Dendritic cell treated with granulocyte-macrophage colony-stimulating factor and Interleukin-4, amounts not matched to agents 40 ng/mL and 50 ng/mL, for 4 days (primary cell): ENCODE results near the gene MEPE.

Experiments used
- H3K27ac Mint-ChIP-seq: one replicate; pipeline ENCODE4 v1.8.0; 2022; ENCODE audit warnings: mild to moderate bottlenecking, mixed read lengths
- H3K27me3 Mint-ChIP-seq: one replicate; pipeline ENCODE4 v1.8.0; 2022; ENCODE audit warnings: mild to moderate bottlenecking, mixed read lengths
- H3K36me3 Mint-ChIP-seq: one replicate; pipeline ENCODE4 v1.8.0; 2022; ENCODE audit warnings: low read depth, mixed read lengths
- H3K4me1 Mint-ChIP-seq: one replicate; pipeline ENCODE4 v1.8.0; 2022; ENCODE audit warnings: low read depth, mixed read lengths
- H3K4me3 Mint-ChIP-seq: one replicate; pipeline ENCODE4 v1.8.0; 2022; ENCODE audit warnings: mild to moderate bottlenecking, moderate library complexity, mixed read lengths
- H3K9me3 Mint-ChIP-seq: one replicate; pipeline ENCODE4 v1.8.0; 2022; ENCODE audit warnings: mixed read lengths
- intact Hi-C: fragments of 100-400 bp; cut with micrococcal nuclease; formaldehyde crosslinking; loops from one replicate; pipeline ENCODE4 v1.15.0; 2022

Gene MEPE

GRCh38 chr4:87851953-87852352 is 19.2 kb downstream of the MEPE start:
- no peak overlapping the region for H3K4me3 Mint-ChIP-seq
- H3K36me3 Mint-ChIP-seq = no peaks in the 10 kb centered on the region
- H3K27me3 Mint-ChIP-seq = no peaks in the 10 kb centered on the region
- peak overlapping the region; percentile 81 for H3K27ac Mint-ChIP-seq
- no peaks in the 10 kb centered on the region for H3K9me3 Mint-ChIP-seq
- H3K4me1 Mint-ChIP-seq = peaks cover 49% of the 10 kb centered on the region
- intact Hi-C loops = loop anchor here (5.0 kb wide), 2 partner anchors 355 to 360 kb away; no protein-coding TSS in a partner anchor

- H3K4me3 Mint-ChIP-seq = no peak overlapping the region
- H3K27ac Mint-ChIP-seq = no peak overlapping the region
- no peaks in the 10 kb centered on the region for H3K36me3 Mint-ChIP-seq
- peaks cover 48% of the 10 kb centered on the region for H3K4me1 Mint-ChIP-seq
- no peaks in the 10 kb centered on the region for H3K27me3 Mint-ChIP-seq
- H3K9me3 Mint-ChIP-seq = no peaks in the 10 kb centered on the region
- intact Hi-C loops = loop anchor here (1.0 to 5.0 kb wide), 3 partner anchors 120 to 359 kb away; no protein-coding TSS in a partner anchor
These were observed 20.3 kb downstream of the MEPE start for GRCh38 chr4:87853108-87853507.

DNA sequence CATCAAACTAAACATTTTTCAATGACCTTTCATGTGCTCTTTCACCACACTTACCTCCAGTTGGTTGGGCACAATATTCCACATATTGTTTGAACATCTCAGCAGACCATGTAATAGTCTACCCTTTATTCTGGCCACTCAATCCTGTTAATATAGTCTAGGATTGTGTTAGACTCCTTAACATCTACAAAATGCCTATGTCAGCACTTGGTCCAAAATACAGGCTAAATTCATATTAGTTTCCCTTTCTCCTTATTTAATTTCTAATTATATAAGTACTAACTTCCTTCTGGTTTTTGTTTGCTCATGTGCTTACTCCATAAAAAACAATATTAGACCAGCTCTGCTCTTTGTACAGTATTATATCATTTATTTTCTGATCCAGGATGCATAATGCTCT is 21.1 kb downstream of the MEPE start:
- Mint-ChIP-seq H3K27me3 (peaks cover 3% of the 10 kb centered on the region), H3K27ac (no peak overlapping the region), H3K36me3 (no peaks in the 10 kb centered on the region), H3K4me1 (peaks cover 44% of the 10 kb centered on the region), H3K4me3 (no peak overlapping the region), H3K9me3 (no peaks in the 10 kb centered on the region)
- intact Hi-C loops = loop anchor here (1.0 to 5.0 kb wide), 3 partner anchors 119 to 358 kb away; no protein-coding TSS in a partner anchor

- no peaks in the 10 kb centered on the region for H3K36me3 Mint-ChIP-seq
- H3K9me3 Mint-ChIP-seq = no peaks in the 10 kb centered on the region
- intact Hi-C loops = no loop called here
- peaks cover 3% of the 10 kb centered on the region for H3K27me3 Mint-ChIP-seq
- no peak overlapping the region for H3K27ac Mint-ChIP-seq
- H3K4me1 Mint-ChIP-seq = peaks cover 35% of the 10 kb centered on the region
- H3K4me3 Mint-ChIP-seq = no peak overlapping the region
These were observed 22.8 kb downstream of the MEPE start for GRCh38 chr4:87855559-87855958.

DNA sequence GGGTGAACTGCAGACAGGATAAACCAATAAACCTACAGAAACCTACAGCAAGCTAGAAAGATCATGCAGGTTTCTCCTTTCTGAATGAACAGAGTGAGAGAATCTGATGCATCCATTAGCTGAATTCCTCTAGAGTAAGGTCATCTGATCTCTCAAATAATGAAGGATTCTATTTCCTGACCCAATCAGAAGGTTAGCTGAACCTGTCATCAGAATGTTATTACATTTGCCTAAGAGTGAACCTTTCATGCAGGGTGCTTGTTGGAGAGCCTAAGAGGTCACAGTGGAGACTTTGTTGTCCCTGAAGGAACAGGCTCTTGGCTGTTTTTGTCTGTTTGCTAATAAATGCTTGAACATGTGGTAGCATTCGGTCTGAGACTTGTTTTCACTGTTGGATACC is 24.0 kb downstream of the MEPE start:
- H3K27me3 Mint-ChIP-seq = peaks cover 3% of the 10 kb centered on the region
- H3K9me3 Mint-ChIP-seq = no peaks in the 10 kb centered on the region
- no peak overlapping the region for H3K4me3 Mint-ChIP-seq
- intact Hi-C loops = no loop called here
- peaks cover 29% of the 10 kb centered on the region for H3K4me1 Mint-ChIP-seq
- no peaks in the 10 kb centered on the region for H3K36me3 Mint-ChIP-seq
- no peak overlapping the region for H3K27ac Mint-ChIP-seq

- Mint-ChIP-seq H3K27ac (no peak overlapping the region), H3K4me1 (peaks cover 26% of the 10 kb centered on the region), H3K36me3 (no peaks in the 10 kb centered on the region), H3K27me3 (peaks cover 3% of the 10 kb centered on the region), H3K4me3 (no peak overlapping the region), H3K9me3 (no peaks in the 10 kb centered on the region)
- intact Hi-C loops = no loop called here
These were observed 25.0 kb downstream of the MEPE start for GRCh38 chr4:87857789-87858188.

DNA sequence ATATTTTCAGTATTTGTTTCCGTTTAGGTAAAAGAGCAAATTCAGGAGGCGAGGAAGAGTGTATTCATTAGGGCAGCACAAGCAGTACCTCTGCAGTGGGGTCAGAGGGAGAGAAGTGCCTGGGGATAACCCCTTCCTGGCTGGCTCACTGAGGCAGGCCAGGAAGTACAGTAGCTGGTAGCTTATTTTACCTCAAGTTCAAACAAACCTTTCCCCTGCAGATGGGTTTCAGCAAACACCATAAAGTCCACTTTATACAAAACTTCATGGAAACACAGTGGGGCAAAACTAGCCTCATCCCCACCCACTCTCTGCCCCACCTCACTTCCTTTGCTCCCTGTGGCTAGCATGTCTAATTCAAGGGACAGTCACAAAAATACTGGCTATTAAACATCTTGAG is 29.5 kb downstream of the MEPE start:
- H3K4me1 Mint-ChIP-seq = peaks cover 20% of the 10 kb centered on the region
- H3K9me3 Mint-ChIP-seq = no peaks in the 10 kb centered on the region
- H3K27ac Mint-ChIP-seq = no peak overlapping the region
- no peaks in the 10 kb centered on the region for H3K36me3 Mint-ChIP-seq
- H3K4me3 Mint-ChIP-seq = no peak overlapping the region
- H3K27me3 Mint-ChIP-seq = peaks cover 3% of the 10 kb centered on the region
- intact Hi-C loops = no loop called here

- Mint-ChIP-seq H3K27me3 (peaks cover 3% of the 10 kb centered on the region), H3K36me3 (no peaks in the 10 kb centered on the region), H3K4me3 (no peak overlapping the region), H3K9me3 (no peaks in the 10 kb centered on the region), H3K27ac (no peak overlapping the region), H3K4me1 (peaks cover 20% of the 10 kb centered on the region)
- intact Hi-C loops = no loop called here
These were observed 30.7 kb downstream of the MEPE start for GRCh38 chr4:87863486-87863885.

GRCh38 chr4:87864321-87864720 is 31.6 kb downstream of the MEPE start:
- H3K4me1 Mint-ChIP-seq = peaks cover 20% of the 10 kb centered on the region
- intact Hi-C loops = no loop called here
- H3K27me3 Mint-ChIP-seq = no peaks in the 10 kb centered on the region
- no peaks in the 10 kb centered on the region for H3K9me3 Mint-ChIP-seq
- no peak overlapping the region for H3K27ac Mint-ChIP-seq
- no peaks in the 10 kb centered on the region for H3K36me3 Mint-ChIP-seq
- H3K4me3 Mint-ChIP-seq = no peak overlapping the region

- Mint-ChIP-seq H3K4me1 (peaks cover 14% of the 10 kb centered on the region), H3K36me3 (no peaks in the 10 kb centered on the region), H3K27me3 (no peaks in the 10 kb centered on the region), H3K4me3 (no peak overlapping the region), H3K9me3 (no peaks in the 10 kb centered on the region), H3K27ac (no peak overlapping the region)
- intact Hi-C loops = no loop called here
These were observed 32.5 kb downstream of the MEPE start for GRCh38 chr4:87865288-87865687.

DNA sequence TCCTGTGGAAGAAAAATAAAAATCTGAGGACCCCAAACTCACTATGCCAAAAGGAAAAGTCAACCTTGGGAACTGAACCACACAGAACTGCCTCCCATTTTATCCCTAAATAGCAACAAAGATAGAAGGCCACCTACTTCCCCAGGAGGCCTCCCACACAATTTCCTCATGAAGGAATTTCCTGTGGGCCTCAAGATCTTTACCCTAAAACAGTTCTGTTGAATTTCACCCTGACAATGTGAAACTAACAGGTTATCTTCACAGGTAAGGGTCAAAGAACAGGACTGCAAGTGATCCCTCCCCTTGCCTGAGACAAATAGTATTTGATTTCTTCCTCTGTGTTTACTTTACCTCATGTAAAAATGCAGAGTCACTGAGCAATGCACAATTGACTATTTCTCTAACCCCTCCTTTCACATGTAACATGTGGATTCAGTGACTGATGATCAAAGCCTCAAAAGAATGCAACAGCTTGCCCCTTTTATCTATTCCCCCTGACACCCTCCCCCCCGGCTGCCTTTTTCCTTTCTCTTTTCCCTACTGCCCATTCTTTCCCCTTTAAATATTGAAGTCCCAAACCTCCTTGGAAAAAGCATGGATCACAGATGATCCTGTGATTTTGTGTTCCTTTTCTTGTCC is 33.3 kb downstream of the MEPE start:
- no peaks in the 10 kb centered on the region for H3K9me3 Mint-ChIP-seq
- peaks cover 14% of the 10 kb centered on the region for H3K4me1 Mint-ChIP-seq
- no peaks in the 10 kb centered on the region for H3K27me3 Mint-ChIP-seq
- H3K27ac Mint-ChIP-seq = no peak overlapping the region
- H3K4me3 Mint-ChIP-seq = no peak overlapping the region
- H3K36me3 Mint-ChIP-seq = no peaks in the 10 kb centered on the region
- intact Hi-C loops = no loop called here

- Mint-ChIP-seq H3K9me3 (no peaks in the 10 kb centered on the region), H3K4me3 (no peak overlapping the region), H3K4me1 (peaks cover 21% of the 10 kb centered on the region), H3K36me3 (no peaks in the 10 kb centered on the region), H3K27ac (no peak overlapping the region), H3K27me3 (no peaks in the 10 kb centered on the region)
- intact Hi-C loops = no loop called here
These were observed 35.8 kb downstream of the MEPE start for GRCh38 chr4:87868522-87868921.

GRCh38 chr4:87872028-87872427 is 39.3 kb downstream of the MEPE start:
- intact Hi-C loops = no loop called here
- Mint-ChIP-seq H3K4me1 (peaks cover 11% of the 10 kb centered on the region), H3K4me3 (no peak overlapping the region), H3K9me3 (no peaks in the 10 kb centered on the region), H3K27ac (no peak overlapping the region), H3K36me3 (no peaks in the 10 kb centered on the region), H3K27me3 (no peaks in the 10 kb centered on the region)

GRCh38 chr4:87875191-87875590 is 42.4 kb downstream of the MEPE start:
- intact Hi-C loops = no loop called here
- no peaks in the 10 kb centered on the region for H3K9me3 Mint-ChIP-seq
- no peak overlapping the region for H3K27ac Mint-ChIP-seq
- H3K4me3 Mint-ChIP-seq = no peak overlapping the region
- H3K27me3 Mint-ChIP-seq = no peaks in the 10 kb centered on the region
- H3K4me1 Mint-ChIP-seq = peaks cover 11% of the 10 kb centered on the region
- H3K36me3 Mint-ChIP-seq = no peaks in the 10 kb centered on the region

- no peak overlapping the region for H3K27ac Mint-ChIP-seq
- H3K9me3 Mint-ChIP-seq = no peaks in the 10 kb centered on the region
- intact Hi-C loops = no loop called here
- no peaks in the 10 kb centered on the region for H3K36me3 Mint-ChIP-seq
- H3K27me3 Mint-ChIP-seq = no peaks in the 10 kb centered on the region
- H3K4me3 Mint-ChIP-seq = no peak overlapping the region
- H3K4me1 Mint-ChIP-seq = peaks cover 5% of the 10 kb centered on the region
These were observed 47.3 kb downstream of the MEPE start for GRCh38 chr4:87880106-87880505.
